Subcutaneous adipose tissue (tissue), 4 donors: ENCODE data around the gene AGBL1. TPM values are rescaled to one million over a fixed set of nuclear protein-coding genes. Genes with fewer than 3 reads are reported as not detected.

Source experiments
- total RNA-seq, 4 donors: library from RNA; depleted of rRNA; stranded (reverse); fragments of >200 nt; gene quantifications; one replicate each; pipeline ENCODE4 v1.1.0, GENCODE V29; 2016
- TF ChIP-seq, protein P1 (sequence below): fragments of 450-650 bp; IDR thresholded peaks from one replicate; pipeline ENCODE4 v1.5.1; 2016; ENCODE audit warnings: low read depth, mild to moderate bottlenecking, control low read depth, antibody characterized with exemption, moderate library complexity

Gene AGBL1
- total RNA-seq, 4 donors from 2014 or later, result not detected

DNA sequence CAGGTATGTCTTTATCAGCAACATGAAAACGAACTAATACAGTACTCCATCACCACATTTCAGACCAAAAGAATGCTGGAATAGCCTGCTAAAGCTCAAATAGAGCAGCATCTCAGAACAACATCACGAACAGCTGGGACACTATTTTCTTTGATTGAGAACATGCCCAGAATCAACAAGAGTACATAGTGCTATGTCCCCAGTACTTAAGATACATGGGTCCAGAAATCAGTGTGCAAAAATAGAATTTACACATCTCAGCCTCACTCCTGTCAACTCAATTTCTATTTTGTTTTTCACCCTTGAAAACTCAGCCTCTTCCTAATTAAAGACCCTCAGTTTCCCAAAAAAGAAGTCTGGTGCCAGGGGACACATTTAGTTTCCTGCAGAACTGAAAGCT, 753.9 kb downstream of the AGBL1 start:
- TF ChIP-seq, protein P1, sequence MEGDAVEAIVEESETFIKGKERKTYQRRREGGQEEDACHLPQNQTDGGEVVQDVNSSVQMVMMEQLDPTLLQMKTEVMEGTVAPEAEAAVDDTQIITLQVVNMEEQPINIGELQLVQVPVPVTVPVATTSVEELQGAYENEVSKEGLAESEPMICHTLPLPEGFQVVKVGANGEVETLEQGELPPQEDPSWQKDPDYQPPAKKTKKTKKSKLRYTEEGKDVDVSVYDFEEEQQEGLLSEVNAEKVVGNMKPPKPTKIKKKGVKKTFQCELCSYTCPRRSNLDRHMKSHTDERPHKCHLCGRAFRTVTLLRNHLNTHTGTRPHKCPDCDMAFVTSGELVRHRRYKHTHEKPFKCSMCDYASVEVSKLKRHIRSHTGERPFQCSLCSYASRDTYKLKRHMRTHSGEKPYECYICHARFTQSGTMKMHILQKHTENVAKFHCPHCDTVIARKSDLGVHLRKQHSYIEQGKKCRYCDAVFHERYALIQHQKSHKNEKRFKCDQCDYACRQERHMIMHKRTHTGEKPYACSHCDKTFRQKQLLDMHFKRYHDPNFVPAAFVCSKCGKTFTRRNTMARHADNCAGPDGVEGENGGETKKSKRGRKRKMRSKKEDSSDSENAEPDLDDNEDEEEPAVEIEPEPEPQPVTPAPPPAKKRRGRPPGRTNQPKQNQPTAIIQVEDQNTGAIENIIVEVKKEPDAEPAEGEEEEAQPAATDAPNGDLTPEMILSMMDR, result no peak

DNA sequence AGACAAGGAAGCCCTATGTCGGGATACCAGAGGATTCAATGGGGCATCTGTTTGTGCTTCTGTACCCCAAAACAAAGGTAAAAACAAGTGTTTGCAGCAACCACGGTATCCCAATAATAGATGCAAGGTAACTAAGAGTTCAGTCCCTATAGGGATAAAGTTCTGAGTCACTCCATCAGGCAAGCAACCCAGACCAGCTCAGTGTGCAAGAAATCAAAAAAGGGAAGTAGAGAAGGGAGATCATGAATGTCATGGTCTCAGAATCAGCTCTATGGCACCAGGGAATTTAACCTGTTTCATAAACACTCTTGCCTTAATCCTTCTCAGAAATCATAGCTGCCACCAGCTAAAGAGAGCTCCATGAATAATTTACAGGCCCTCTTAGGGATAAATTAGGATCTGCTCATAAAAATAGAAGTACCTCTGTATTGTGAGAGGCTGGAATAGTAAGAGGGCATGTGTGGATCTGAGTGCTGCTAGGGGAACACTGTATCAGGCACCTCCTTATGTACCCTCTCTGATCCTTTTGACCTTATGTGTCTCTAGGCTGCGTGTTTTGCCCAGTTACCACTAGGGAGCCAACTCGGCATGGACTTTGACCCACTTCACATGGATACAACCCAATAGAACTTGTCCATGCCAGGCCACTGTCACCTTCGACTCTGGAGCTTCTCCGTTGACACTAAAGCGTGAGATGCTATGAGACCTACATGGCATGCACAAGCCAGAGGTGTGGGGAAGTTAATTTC, 754.6 kb downstream of the AGBL1 start:
- TF ChIP-seq, protein P1, result no peak

DNA sequence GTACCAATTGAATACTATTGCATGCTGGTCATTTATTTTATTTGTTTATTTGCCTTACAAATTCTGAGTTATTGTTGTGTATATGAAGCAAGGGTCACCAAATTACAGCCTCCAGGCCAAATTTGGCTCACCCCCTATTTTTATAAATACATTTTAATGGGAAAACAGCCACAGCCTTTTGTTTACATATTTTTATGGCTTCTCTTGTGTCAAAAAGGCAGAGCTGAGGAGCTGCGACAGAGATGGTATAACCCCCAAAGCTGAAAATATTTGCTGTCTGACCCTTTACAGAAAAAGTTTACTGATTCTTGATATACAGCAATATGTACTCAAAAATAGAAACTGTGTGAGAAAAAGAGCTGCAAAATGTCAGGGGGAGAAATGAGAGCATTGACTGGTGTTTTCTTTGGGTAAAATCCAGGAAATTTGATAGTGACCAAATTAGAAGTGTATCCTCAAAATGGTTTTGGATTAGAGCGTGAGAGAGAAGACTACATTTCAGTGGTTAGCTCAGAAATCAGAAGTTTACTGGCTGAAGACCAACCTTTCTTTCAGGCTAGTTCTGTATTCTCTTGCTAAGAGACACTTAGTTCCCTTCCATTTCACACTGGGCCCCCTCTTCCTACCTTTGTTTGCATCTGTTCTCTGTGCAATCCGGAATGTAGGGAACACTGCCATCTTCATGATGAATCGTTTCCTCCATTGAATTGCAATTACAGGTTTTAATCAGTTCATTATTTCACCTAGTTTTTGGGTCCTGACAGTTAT, 757.8 kb downstream of the AGBL1 start:
- TF ChIP-seq, protein P1, result no peak

DNA sequence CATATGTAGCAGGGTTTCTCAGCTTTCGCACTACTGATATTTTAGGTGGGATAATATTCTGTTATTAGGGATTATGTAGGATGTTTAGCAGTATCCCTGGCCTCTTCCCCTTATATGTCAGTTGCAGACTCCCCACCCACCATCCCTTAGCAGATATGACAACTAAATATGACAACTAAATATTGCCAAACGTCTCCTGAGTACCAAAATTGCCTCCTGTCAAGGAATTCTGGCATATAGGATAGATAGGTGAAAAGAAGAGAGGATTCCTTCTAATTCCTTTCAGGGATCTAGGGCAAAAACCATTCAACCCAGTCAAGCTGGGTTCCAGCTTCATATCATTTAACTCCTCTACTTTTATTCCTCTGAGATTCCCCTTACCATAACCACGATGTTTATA, 759.8 kb downstream of the AGBL1 start:
- TF ChIP-seq, protein P1, result no peak

DNA sequence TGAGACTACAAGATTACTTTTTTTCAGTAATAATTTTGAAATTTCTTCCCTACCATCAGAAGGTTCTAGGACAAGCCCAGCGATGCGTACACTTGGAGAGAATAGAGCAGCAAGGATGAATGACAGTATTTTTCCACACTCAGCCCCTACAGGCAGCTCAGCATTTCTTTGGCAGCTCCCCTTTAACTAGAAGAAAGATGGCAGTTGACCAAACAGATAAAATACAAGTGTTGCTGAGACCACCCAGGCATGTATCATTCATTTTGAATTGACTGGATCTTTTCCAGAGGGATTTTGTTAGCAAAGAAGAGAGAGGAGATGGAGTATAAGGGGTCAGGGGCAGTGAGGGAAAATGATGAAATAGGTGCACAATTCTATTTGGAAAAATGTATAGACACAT, 761.3 kb downstream of the AGBL1 start:
- TF ChIP-seq, protein P1, result no peak

DNA sequence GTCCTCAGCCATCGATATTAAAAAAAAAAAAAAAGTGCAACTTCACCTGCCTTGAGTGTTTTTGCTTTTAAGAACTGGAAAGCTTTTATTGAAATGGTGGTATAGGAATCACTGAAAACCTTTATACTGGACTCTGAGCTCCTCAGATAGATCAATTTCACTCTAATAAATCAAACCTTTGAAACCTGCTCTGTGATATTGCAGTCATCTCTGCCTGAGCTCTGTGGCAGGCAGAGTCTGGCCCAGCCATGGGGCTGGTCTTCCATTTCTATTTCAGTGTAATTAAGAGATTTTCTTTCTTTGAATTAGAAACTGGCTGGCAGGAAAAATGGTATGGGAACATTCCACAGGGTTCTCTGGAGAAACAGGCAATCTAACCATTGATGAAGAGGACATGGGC, 762.5 kb downstream of the AGBL1 start:
- TF ChIP-seq, protein P1, result no peak

DNA sequence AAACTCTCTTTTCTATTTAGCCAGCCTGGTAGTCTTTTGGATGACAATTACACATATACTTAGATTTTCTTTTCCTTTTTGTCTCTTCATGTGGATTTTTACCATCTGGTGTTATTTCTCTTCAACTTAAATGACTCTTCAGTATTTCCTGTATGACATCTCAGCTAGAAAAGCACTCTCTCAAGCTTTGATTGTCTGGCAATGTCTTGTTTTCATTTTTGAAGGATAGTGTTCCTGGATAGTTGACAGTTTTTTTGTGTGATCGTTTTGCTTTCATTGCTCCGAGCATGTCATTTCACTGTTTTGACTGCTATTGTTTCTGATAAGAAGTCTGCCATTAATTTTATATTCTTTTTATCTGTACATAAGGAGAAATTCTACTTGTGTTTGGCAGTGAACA, 766.4 kb downstream of the AGBL1 start:
- TF ChIP-seq, protein P1, result no peak
